ENCODE measurements around the gene PCNT.
"Not testable (repeated sequence)": the region's sequence is repeated elsewhere in the genome, so short reads cannot be mapped to it uniquely, and the experiment has no call there.

The PCNT gene

DNA sequence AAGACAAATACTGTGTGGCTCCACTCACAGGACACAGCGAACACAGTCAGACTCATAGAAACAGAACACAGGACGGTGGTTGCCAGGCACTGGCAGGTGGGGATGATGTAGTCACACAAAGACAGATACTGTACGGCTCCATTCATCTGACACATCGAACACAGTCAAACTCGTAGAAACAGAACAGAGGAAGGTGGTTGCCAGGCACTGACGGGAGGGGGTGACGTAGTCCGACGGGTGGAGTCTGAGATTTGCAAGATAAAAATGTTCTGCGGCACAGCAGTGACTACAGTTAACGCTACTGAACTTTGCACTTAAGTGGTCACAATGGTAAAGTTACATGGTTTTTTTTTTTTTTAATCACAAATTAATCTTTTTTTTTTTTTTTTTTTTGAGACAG, 19.0 kb upstream of the PCNT start:
- no peak for DNase-seq (ENCODE audit: low spot score)

DNA sequence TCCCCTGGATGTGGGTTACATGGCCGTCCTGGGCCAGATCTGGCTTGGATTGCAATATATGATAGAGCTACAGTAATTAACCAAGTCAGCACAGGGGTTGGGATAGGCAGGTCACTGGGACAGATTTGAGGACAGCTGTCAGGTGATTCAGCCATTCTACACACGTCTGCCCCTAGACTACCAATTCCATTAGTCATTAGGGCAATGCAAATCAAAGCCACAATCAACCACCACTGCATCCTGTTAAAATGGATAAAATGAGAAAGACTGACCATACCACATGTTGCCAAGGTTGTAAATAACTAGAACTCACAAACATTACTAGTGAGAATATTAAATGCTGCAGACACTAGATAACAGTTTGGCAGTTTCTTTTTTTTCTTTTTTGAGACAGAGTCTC, 16.3 kb upstream of the PCNT start:
- DNase-seq (ENCODE audit: low spot score) = no peak

DNA sequence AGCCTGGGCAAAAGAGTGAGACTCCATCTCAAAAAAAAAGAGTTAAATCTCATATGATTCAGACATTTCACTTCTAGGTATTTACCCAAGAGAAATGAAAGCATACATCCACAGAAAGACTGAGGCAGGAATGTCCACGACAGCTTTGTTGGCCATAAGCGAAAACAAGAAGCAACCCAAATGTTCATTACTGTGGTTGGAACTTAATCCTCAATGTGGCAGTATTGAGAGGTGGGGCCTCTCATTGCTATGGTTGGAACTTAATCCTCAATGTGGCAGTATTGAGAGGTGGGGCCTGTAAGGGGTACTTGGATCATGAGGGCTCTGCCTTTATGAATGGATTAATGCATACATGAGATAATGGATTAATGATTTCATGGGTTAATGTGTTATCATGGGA, 15.5 kb upstream of the PCNT start:
- DNase-seq (ENCODE audit: low spot score) = no peak

DNA sequence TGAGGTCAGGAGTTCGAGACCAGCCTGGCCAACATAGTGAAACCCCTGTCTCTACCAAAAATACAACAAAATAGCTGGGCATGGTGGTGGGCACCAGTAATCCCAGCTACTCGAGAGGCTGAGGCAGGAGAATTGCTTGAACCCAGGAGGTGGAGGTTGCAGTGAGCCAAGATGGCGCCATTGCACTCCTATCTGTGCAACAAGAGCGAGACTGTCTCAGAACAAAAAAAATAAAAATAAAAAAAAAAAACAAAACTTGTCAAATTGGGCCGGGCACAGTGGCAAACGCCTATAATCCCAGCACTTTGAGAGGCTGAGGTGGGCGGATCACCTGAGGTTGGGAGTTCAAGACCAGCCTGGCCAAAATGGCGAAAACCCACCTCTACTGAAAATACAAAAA, 13.7 kb upstream of the PCNT start:
- not testable (repeated sequence) for DNase-seq (ENCODE audit: low spot score)

DNA sequence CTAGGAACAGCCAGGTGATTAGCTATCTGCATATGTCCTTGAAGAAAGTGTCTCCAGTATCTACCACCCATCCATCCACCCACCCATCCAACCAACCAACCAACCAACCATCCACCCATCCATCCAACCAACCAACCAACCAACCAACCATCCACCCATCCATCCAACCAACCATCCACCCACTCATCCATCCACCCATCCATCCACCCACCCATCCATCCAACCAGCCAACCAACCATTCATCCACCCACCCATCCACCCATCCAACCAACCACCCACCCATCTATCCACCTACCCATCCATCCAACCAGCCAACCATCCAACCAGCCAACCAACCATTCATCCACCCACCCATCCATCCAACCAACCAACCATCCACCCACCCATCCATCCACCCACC, 12.4 kb upstream of the PCNT start:
- DNase-seq (ENCODE audit: low spot score) = no peak

DNA sequence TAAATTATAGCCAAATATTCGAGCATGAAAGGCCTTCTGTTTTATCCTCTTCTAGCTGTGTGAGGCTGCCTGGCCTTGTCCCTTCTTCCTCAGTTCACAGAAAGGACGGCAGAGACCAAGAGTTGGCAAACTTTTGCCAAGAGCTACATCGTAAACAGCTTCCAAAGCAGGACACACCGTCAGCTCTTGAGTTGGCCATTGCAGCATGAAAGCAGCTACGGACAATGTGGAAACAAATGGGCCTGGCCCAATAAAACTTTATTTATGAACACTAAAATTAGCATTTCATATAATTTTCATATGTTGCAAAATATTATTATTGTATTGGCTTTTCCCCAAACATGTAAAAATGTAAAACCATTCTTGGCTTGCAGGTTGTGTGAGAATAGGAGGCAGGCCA, 11.0 kb upstream of the PCNT start:
- no peak for DNase-seq (ENCODE audit: low spot score)

DNA sequence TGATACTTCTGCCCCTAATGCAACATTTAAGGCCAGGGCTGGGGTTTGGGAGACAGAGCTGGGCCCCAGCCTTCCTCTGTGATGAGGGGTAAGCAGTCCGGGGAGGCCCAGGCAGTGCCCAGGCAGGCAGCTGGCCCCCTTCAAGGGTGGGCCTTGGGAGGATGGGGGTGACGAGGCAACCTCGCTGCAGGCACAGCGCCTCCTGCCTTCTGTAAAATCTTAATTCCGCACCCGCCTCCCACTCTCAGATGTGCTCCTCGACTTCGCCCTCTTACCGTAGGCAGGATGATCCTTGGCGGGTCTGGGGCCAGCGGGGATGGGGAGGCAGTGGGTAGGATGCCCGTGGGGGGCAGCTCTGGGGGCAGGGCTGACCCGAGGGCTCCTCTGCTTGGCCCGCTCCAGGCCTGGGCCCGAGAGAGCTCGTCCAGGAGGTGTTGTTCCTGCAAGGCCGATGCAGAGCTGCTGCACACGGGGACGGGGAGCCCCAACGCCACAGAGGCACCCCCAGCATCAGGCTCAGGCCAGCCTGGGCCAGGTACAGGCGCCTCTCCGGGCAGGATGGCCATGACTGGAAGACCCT, 9.4 kb upstream of the PCNT start:
- DNase-seq (ENCODE audit: low spot score) = no peak

DNA sequence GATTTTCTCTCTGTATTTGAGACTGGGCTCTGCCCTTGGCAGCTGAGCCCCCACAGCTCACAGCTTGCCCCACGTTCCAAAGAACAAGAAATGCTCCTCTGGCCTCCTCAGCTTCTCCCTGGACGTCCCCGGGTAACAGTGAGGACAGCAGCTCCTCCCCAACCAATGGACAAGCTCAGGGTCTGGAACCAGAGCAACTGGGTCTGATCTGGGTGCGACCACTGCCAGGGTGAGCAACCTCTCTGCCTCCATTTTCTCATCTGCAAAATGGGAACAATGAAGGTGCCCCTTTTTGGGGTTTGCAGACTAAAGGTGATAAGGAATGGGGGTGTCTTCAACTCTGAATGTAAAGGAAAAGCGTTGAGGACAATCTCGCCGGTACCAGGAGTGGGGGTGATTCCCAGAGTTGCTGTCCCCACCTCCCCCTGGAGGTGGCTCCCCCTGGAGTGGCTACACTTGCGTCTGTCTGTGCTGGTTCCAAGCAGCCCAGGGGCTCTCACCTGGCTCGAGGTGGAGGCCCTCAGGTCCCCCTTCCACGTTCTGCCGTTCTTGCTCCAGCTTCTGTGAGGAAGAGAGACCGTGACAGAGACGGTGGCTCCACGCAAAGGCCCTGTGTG, 7.1 kb upstream of the PCNT start:
- no peak for DNase-seq (ENCODE audit: low spot score)

DNA sequence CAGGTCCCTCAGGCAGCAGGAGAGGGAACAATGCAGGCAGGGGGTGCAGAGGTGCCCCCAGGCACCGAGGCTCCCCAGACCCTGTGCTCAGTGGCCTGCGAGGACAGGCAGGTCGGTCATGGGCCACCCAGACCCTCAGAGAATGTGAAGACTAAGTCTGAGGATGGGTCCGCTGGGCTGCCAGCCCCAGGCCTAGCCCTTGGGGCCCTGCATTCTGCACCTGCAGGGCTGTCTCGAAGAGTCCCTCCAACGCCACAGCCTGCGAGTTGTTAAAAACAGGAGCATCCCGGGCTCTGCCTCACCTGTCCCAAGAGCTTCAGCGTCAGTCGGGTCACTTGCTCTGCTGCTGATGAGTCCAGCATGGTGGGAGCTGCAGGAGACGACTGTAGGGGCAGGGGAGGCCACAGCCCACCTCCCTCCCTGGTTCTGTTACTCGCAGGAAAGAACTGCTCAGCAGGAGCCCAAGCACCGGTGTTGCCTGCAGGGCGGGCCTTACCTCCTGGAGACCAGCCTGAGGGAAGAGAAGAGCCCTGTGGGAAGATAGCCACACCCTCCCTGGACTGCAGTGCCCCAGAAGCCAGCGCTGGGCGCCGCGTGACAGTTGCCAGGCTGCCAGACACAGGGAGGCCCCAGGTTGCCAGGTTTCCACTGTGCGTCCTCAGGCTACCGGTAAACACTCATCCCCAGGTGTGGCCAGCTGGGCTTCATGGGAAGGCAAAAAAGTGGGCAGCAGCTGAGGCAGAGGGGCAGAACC, 6.1 kb upstream of the PCNT start:
- no peak for DNase-seq (ENCODE audit: low spot score)

DNA sequence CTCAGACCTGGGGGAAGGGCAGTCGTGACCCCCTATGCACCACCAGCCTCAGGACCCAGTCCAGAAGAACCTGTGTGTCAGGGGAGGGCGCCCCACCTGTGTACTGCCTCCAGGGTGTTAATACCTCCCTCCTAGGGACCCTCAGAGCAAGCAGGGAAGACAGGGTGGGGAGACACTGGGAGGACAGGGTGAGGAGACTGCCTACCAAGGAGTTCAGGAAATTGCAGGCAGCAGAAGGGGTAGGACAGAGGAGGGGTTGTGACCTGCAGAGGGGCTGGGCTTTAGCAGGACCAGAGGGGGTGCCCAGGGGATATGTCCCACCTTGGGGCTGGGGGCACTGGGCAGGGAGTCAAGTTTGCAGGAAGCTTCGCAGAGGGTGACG, 5.5 kb upstream of the PCNT start:
- DNase-seq (ENCODE audit: low spot score) = no peak

DNA sequence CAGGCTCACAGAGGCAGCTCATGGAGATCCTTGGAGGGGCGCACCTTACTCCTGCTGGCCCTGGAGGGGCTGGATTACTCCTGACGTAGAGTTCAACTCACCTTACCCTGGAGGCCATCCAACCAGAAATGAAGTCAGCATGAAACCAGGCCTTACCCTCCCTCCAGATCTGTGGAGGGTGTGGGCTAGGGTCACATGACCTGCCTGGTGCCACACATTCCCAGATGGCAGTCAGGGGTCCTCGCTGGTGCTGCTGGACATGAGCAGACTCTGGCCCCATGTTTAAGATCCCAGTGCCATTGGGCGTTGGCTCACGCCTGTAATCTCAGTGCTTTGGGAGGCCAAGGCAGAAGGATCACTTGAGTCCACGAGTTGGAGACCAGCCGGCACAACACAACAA, 4.8 kb upstream of the PCNT start:
- no peak for DNase-seq (ENCODE audit: low spot score)

DNA sequence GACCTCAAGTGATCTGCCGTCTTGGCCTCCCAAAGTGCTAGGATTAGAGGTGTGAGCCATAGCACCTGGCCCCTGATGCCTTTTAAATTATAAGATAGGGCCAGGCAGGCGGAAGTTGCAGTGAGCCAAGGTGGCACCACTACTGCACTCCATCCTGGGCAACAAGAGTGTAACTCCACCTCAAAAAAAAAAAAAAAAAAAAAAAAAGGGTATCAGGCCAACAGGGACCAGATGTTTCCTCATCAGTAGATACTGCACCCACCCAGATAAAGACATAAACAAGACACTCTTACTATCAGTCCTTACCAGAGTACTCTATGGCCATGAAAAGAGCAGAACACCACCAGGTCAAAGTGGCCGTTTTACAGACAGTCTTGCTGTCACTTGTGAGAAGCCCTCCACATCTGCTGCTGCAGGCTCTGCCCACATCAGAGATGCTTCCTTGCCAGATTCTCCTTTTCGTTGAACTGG, 3.6 kb upstream of the PCNT start:
- DNase-seq (ENCODE audit: low spot score) = no peak

DNA sequence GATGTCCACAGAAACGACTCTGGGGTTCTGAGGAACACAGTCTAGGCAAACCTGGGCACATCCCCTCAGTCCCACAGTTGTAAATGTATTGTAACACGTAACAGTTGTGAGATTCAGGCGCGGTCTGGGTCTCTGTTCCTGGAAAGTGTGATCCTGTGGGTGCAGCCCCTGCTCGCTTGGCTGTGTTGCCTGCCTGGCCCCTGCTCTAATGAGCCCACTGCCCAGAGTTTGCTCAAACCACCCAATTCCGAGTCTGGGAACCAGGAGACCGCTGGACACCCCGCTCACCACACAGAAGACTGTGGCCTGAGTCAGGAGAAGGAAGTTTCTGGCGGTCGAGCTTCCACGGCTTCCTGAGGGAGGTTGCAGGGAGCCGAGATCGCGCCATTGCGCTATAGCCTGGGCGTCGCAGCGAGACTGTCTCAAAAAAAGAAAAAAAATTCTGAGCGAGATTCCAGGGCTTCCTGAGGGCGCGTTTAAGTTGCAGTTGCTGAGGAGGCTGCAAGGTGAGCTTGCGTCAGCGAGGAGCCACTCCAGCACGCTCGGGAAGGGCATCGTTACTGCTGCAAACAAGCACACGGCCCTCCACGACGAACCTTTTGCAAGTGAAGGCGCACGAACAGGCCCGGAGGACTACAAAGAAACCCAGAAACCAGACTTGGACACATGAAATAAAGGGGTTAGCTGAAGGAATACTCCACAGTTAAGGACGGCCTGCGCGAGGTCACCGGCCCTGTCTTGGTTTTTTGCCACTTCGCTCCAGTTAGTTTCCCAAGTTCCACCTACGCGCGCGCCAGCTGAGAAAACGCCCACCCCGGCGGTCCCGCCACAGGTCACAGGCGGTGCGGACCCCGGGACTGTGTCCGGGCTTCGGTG, 1.4 kb upstream of the PCNT start:
- no peak for DNase-seq (ENCODE audit: low spot score)

DNA sequence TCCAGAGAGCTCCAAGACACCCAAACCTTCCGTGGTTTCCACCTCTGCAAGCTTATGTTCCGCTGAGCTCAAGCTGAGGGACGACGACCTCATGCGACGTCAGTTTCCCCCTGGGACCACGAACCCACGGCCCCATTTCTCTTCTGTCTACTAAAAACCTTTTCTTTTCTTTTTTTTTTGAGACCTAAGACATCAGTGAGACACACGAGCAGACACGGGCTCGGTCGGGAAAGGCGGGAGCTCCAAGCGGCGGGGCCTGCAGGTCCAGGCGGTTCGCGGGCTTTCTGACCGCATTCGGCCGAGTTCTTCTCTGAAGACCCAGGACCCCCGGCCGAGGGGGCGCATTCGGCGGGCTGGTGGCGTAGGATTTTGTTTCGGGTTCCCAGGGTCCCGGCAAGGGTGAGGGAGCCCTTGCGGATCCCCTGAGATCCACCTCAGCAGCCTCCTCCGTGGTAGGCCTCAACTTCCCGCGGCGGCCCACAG, 688 bp upstream of the PCNT start:
- DNase-seq (ENCODE audit: low spot score) = no peak

DNA sequence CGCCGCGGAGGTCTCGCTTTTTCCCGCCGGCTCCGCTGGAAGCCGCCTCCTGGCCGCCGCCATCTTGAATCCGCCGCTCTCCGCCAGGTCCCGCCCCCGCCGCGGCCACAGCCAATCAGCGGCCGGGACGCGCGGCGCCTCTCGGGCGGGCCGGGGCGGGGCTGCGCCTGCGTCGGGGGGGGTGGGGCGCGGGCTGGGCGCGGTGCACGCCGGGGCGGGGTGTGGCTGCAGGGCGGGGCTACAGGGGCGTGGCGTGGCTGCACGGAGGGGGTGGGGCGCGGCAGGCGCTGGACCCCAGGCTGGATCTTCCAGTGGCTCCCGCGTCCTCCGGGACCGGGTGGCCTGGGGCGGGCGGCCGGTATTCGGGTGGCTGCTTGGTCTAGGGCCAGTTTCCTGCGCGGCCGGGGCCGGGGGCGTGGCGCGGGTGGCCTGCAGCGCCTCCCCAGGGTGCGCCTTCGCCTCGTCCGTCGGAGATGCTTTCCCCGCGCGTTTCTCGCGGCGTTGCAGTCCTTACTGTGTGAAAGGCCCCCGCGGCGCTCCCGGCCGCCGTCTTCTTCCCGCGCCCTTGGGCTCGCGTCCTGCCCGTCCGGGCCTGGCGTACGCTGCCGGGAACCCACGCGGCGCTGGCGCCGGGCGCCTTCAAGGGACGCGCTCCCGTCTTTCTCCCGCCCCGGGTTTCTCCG, 575 bp downstream of the PCNT start:
- peak; percentile 80 for DNase-seq (ENCODE audit: low spot score)

DNA sequence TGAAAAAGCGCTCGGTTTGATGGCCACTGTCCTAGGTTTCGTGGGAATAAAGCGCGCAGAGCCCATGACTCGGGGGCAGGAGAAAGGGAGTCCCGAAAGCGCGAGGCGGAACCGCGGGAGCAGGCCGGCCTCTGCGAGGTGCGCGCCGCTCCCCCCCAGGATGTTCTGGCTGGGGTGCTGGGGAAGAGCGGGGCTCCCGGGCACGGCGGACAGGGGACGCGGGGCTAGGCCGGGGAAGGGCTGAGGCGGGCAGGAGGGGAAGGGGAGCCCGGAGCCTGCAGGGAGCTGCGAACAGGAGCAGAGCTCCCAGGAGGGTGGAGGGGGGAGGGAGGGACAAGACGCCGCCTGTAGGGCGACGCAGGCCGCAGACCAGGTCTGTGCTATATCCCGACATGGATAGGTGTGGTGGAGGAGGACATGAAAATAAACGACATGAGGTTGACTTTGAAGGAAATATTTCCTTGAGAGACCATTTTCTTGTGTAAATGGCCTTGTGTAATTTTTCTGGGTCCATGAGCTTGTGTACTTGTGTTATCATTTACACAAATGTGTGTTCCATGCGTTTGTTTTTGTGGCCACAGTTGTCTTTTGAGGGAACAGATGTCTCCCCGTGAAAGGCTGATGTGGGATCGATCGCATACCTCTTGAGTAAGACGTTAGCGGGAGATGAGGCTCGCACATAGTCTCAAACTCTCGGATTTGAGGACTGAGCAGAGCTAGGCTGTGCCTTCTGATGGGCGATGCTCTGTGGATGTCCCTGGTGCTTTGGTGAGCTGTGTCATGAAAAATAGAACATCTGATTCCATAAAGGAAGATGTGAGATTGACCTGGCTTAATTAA, 1.3 kb downstream of the PCNT start:
- peak; percentile 71 for DNase-seq (ENCODE audit: low spot score)

DNA sequence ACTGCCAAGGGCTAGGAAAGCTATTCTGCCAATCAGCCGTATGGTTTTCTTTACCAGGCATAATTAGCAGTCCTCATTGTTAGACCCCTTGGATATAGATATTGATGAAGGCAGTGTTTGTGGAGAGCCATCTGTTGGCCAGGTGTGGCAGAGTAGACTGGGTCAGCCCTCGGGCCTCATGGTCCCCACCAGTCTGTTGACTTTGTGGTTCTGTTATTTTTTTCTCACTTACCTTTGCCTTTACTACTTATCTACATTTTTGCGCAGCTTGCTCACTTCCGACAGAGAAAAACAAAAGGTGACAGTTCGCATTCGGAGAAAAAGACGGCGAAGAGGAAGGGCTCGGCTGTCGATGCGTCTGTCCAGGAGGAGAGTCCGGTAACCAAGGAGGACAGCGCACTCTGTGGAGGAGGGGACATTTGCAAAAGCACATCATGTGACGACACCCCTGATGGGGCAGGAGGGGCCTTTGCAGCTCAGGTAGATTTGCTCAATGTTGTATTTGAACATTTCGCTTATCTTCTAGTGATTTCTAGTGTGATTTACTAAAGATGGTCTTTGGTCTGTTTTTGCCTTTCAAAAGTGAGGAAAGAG, 2.3 kb downstream of the PCNT start:
- DNase-seq (ENCODE audit: low spot score) = no peak

DNA sequence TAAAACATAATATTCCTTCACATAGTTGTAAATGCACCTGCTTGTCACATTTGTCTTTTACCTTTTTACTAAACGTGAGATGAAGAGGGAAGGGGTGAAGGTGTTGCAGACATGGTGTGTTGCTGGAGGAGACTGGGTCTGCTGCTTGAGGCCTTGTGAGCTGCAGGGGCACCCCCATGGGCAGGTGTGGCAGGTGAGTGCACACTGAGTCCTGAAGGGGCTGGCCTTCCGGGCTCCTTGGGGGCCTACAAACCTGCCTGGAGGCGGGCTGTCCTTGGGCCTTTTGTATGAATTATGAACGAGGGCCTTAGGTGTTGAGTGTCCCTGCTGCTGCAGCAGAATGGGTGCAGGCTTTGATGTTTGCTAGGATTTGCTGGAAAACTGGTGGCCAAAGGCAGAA, 3.8 kb downstream of the PCNT start:
- DNase-seq (ENCODE audit: low spot score) = no peak

DNA sequence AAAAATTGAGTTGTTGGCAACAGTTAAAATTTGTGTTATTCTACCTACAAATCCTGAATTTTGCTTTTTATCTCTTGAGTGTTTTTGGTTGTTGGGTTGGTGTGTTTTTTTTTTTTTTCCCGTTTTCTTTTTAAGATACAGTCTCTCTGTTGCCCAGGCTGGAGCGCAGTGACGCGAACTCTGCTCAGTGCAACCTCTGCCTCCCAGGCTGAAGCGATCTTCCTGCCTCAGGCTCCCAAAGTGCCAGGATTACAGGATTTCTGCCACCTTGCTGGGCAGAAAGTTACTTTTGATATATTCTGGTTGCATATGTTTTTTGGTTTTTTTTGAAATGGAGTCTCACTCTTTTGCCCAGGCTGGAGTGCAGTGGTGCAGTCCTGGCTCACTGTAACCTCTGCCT, 4.2 kb downstream of the PCNT start:
- no peak for DNase-seq (ENCODE audit: low spot score)

DNA sequence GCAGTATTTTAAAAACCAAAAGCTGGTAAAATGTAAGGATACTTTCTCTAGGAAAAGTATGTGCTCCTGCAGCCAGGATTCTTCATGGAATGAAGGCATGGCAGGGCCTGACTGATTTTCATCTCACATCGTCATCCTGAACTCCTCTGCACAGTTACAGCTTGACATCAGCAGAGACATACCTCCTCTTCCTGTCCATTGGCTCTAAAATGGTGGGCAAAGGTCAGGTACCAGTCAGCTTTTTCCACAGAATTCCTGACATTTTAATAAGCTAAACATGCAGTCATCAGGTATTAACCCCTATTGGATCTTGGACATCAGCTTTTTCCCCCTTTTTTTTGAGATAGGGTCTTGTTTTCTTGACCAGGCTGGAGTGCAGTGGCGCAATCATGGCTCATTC, 5.8 kb downstream of the PCNT start:
- DNase-seq (ENCODE audit: low spot score) = no peak

Measured in HuH-7 (cell line).